HCT116 (cell line): ENCODE data around the gene SQSTM1. TPM values are rescaled to one million over a fixed set of nuclear protein-coding genes. Genes with fewer than 3 reads are reported as not detected.

Experiments used
- ATAC-seq: fragments of 200-7000 bp; cut with Tn5 transposase; 2 replicates; pipeline ENCODE4 v1.9.1; 2020; ENCODE audit warnings: mild to moderate bottlenecking, moderate library complexity
- BruUV-seq: library from RNA; stranded (reverse); fragments of 400-500 nt; replicated peaks from 2 replicates; lab custom pipeline; 2021; lab: Mats Ljungman, UMichigan
- CTCF ChIA-PET: fragments of 300-600 bp; sonication (Branson Sonifier 250); formaldehyde crosslinking; loops from one replicate; lab custom pipeline; 2021; ENCODE audit warnings: antibody characterized with exemption; lab: Charles Lee
- POLR2A ChIA-PET: fragments of 300-600, 350-600 bp; sonication (Branson Sonifier 250); formaldehyde crosslinking; loops from one replicate; lab custom pipeline; 2021; ENCODE audit warnings: antibody characterized with exemption; lab: Charles Lee
- RAD21 ChIA-PET, 2 experiments: fragments of 300-600 bp; sonication (Branson Sonifier 250); formaldehyde crosslinking; loops; one replicate each; lab custom pipeline; 2023; ENCODE audit warnings: low total read pairs in 2 of 2; ENCODE audit not compliant: uncharacterized antibody in 2 of 2, unreplicated experiment in 2 of 2, low non-redundant PET in 1 of 2; lab: Charles Lee
- DNase-seq: peaks from one replicate; pipeline ENCODE4 v3.0.0-alpha.2; 2010; ENCODE audit warnings: low read depth, low spot score
- H2AFZ ChIP-seq: fragments of 200-600 bp; shearing (Covaris generic), sonication (generic); 2 replicates; pipeline ENCODE4 v1.6.1; 2017; ENCODE audit warnings: low read depth, mixed run types, mixed read lengths, antibody characterized with exemption, low read length; ENCODE audit not compliant: poor library complexity, severe bottlenecking
- H3K27ac ChIP-seq: 2 replicates; pipeline ENCODE4 v1.5.1; 2012; ENCODE audit warnings: low read depth, low read length
- H3K27me3 ChIP-seq: fragments of 200-600 bp; sonication (generic); 2 replicates; pipeline ENCODE4 v1.6.1; 2016; ENCODE audit warnings: mixed run types, low read length, mixed read lengths; ENCODE audit not compliant: insufficient read depth
- H3K36me3 ChIP-seq, 2 experiments: fragments of 200-500 bp in 1 of 2; fragments of 200-600 bp in 1 of 2; sonication (Bioruptor generic) in 1 of 2; sonication (generic) in 1 of 2; 2 replicates each; pipeline versions ENCODE4 v1.5.1 to v1.6.1; 2014 to 2016; ENCODE audit warnings: low read length in 2 of 2, inconsistent platforms in 1 of 2, mixed read lengths in 1 of 2, mixed run types in 1 of 2; ENCODE audit not compliant: insufficient read depth in 2 of 2, control insufficient read depth in 1 of 2
- H3K4me1 ChIP-seq, 2 experiments: fragments of 200-600 bp in 1 of 2; sonication (generic) in 1 of 2; 2 replicates each; pipeline versions ENCODE4 v1.5.1 to v1.6.1; 2012 to 2017; ENCODE audit warnings: low read length in 2 of 2, inconsistent platforms in 1 of 2, mild to moderate bottlenecking in 1 of 2, mixed read lengths in 1 of 2, mixed run types in 1 of 2, moderate library complexity in 1 of 2; ENCODE audit not compliant: insufficient read depth in 2 of 2, control insufficient read depth in 1 of 2
- H3K4me2 ChIP-seq: fragments of 200-600 bp; sonication (generic); 2 replicates; pipeline ENCODE4 v1.6.1; 2017; ENCODE audit warnings: mixed run types, low read length, mixed read lengths
- H3K4me3 ChIP-seq, 2 experiments: fragments of 200-600 bp in 1 of 2; sonication (generic) in 1 of 2; replicated peaks in 1 of 2; 2 replicates each; pipeline ENCODE4 v1.5.1; 2011 to 2016; ENCODE audit warnings: low read length in 2 of 2, control low read depth in 1 of 2, low read depth in 1 of 2, mild to moderate bottlenecking in 1 of 2, mixed read lengths in 1 of 2, mixed run types in 1 of 2
- H3K79me2 ChIP-seq: fragments of 200-600 bp; sonication (generic); 2 replicates; pipeline ENCODE4 v1.6.1; 2017; ENCODE audit warnings: mild to moderate bottlenecking, mixed run types, low read length, moderate library complexity, mixed read lengths; ENCODE audit not compliant: insufficient read depth
- H3K9ac ChIP-seq: fragments of 200-600 bp; sonication (generic); 2 replicates; pipeline ENCODE4 v1.6.1; 2016; ENCODE audit warnings: low read length, mixed read lengths
- H3K9me2 ChIP-seq: fragments of 200-600 bp; sonication (generic), shearing (Covaris generic); 2 replicates; pipeline ENCODE4 v1.6.1; 2017; ENCODE audit warnings: mixed run types, mild to moderate bottlenecking, moderate library complexity; ENCODE audit not compliant: insufficient read depth
- H3K9me3 ChIP-seq, 2 experiments: fragments of 200-500 bp in 1 of 2; fragments of 200-600 bp in 1 of 2; sonication (Bioruptor generic) in 1 of 2; sonication (generic) in 1 of 2; 2 replicates each; pipeline ENCODE4 v1.6.1; 2014 to 2017; ENCODE audit warnings: low read length in 2 of 2, mixed read lengths in 2 of 2, inconsistent platforms in 1 of 2, low read depth in 1 of 2, mild to moderate bottlenecking in 1 of 2, mixed run types in 1 of 2, moderate library complexity in 1 of 2; ENCODE audit not compliant: control insufficient read depth in 1 of 2, insufficient read depth in 1 of 2
- H4K20me1 ChIP-seq: fragments of 200-600 bp; sonication (generic), shearing (Covaris generic); 2 replicates; pipeline ENCODE4 v1.6.1; 2017; ENCODE audit warnings: mixed run types, mild to moderate bottlenecking, moderate library complexity; ENCODE audit not compliant: insufficient read depth
- CBX3 ChIP-seq: IDR thresholded peaks from 2 replicates; pipeline ENCODE4 v1.6.1; 2012; ENCODE audit warnings: low read depth
- CEBPB ChIP-seq: IDR thresholded peaks from 2 replicates; pipeline ENCODE4 v1.6.1; 2012; ENCODE audit warnings: low read depth
- EGR1 ChIP-seq: IDR thresholded peaks from 2 replicates; pipeline ENCODE4 v1.6.1; 2012; ENCODE audit warnings: low read depth
- FOSL1 ChIP-seq: IDR thresholded peaks from 2 replicates; pipeline ENCODE4 v1.6.1; 2012; ENCODE audit warnings: low read depth
- JUND ChIP-seq: IDR thresholded peaks from 2 replicates; pipeline ENCODE4 v1.6.1; 2012
- POLR2A ChIP-seq: IDR thresholded peaks from 2 replicates; pipeline ENCODE4 v1.7.0; 2011; ENCODE audit warnings: borderline replicate concordance; ENCODE audit not compliant: insufficient read depth, insufficient read length; ENCODE audit errors: extremely low read depth
- RAD21 ChIP-seq: IDR thresholded peaks from 2 replicates; pipeline ENCODE4 v1.6.1; 2012; ENCODE audit warnings: low read depth, mild to moderate bottlenecking
- SP1 ChIP-seq: IDR thresholded peaks from 2 replicates; pipeline ENCODE4 v1.6.1; 2012; ENCODE audit warnings: low read depth
- SRF ChIP-seq: IDR thresholded peaks from 2 replicates; pipeline ENCODE4 v1.6.1; 2012; ENCODE audit warnings: low read depth
- YY1 ChIP-seq: IDR thresholded peaks from 2 replicates; pipeline ENCODE4 v1.6.1; 2011; ENCODE audit warnings: low read length, low read depth, moderate library complexity, mild to moderate bottlenecking; ENCODE audit not compliant: insufficient replicate concordance; ENCODE audit errors: extremely low read depth
- intact Hi-C: fragments of 100-400 bp; cut with micrococcal nuclease; formaldehyde crosslinking; loops from 2 replicates; pipeline ENCODE4 v1.10.0; 2022
- total RNA-seq: library from RNA; stranded (reverse); gene quantifications from one replicate; pipeline ENCODE4 v1.2.1, GENCODE V29; 2021; ENCODE audit not compliant: unreplicated experiment
- TF ChIP-seq, protein P1 (sequence below): IDR thresholded peaks from 2 replicates; pipeline ENCODE4 v1.6.1; 2011; ENCODE audit warnings: mild to moderate bottlenecking, low read length, moderate library complexity; ENCODE audit not compliant: insufficient replicate concordance; ENCODE audit errors: extremely low read depth
- TF ChIP-seq, protein P2 (sequence below), 3 experiments: fragments of 200-600 bp in 1 of 3; sonication (generic) in 1 of 3; IDR thresholded peaks in 2 of 3; conservative IDR thresholded peaks in 1 of 3; 2 replicates each; pipeline ENCODE4 v1.5.1; 2012 to 2017; ENCODE audit warnings: low read depth in 2 of 3, low read length in 2 of 3, antibody characterized with exemption in 1 of 3, borderline replicate concordance in 1 of 3, control low read depth in 1 of 3, mild to moderate bottlenecking in 1 of 3, mixed read lengths in 1 of 3, mixed run types in 1 of 3, moderate library complexity in 1 of 3; ENCODE audit not compliant: insufficient read depth in 1 of 3
- TF ChIP-seq, protein P3 (sequence below): IDR thresholded peaks from 2 replicates; pipeline ENCODE4 v1.6.1; 2012; ENCODE audit warnings: low read depth
- TF ChIP-seq, protein P4 (sequence below): IDR thresholded peaks from 2 replicates; pipeline ENCODE4 v1.6.1; 2012
- TF ChIP-seq, protein P5 (sequence below): IDR thresholded peaks from 2 replicates; pipeline ENCODE4 v1.6.1; 2012

The SQSTM1 gene
- total RNA-seq, 1 experiment from 2014 or later, result 299 TPM

GRCh38 chr5:179852993-179853547 is 32.4 kb downstream of the SQSTM1 start:
- Histone ChIP-seq H3K9me2 (no peaks in the 10 kb centered on the region), H3K4me3 (no peak overlapping the region), H3K27ac (no peak overlapping the region), H3K4me2 (no peak overlapping the region), H3K9me3 (no peaks in the 10 kb centered on the region), H3K4me1 (peaks cover 2 to 5% of the 10 kb centered on the region in 2 experiments; a peak in 1 of 4 replicates), H4K20me1 (no peaks in the 10 kb centered on the region), H3K79me2 (peaks cover 38% of the 10 kb centered on the region), H2AFZ (no peak overlapping the region), H3K27me3 (no peaks in the 10 kb centered on the region), H3K9ac (no peak overlapping the region), H3K36me3 (peaks cover 23 to 25% of the 10 kb centered on the region in 2 experiments)
- no peak for ATAC-seq
- no TSS peak for BruUV-seq
- TF ChIP-seq, protein P1, sequence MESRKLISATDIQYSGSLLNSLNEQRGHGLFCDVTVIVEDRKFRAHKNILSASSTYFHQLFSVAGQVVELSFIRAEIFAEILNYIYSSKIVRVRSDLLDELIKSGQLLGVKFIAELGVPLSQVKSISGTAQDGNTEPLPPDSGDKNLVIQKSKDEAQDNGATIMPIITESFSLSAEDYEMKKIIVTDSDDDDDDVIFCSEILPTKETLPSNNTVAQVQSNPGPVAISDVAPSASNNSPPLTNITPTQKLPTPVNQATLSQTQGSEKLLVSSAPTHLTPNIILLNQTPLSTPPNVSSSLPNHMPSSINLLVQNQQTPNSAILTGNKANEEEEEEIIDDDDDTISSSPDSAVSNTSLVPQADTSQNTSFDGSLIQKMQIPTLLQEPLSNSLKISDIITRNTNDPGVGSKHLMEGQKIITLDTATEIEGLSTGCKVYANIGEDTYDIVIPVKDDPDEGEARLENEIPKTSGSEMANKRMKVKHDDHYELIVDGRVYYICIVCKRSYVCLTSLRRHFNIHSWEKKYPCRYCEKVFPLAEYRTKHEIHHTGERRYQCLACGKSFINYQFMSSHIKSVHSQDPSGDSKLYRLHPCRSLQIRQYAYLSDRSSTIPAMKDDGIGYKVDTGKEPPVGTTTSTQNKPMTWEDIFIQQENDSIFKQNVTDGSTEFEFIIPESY, result no peak
- TF ChIP-seq CEBPB, result no peak
- TF ChIP-seq, protein P2, sequence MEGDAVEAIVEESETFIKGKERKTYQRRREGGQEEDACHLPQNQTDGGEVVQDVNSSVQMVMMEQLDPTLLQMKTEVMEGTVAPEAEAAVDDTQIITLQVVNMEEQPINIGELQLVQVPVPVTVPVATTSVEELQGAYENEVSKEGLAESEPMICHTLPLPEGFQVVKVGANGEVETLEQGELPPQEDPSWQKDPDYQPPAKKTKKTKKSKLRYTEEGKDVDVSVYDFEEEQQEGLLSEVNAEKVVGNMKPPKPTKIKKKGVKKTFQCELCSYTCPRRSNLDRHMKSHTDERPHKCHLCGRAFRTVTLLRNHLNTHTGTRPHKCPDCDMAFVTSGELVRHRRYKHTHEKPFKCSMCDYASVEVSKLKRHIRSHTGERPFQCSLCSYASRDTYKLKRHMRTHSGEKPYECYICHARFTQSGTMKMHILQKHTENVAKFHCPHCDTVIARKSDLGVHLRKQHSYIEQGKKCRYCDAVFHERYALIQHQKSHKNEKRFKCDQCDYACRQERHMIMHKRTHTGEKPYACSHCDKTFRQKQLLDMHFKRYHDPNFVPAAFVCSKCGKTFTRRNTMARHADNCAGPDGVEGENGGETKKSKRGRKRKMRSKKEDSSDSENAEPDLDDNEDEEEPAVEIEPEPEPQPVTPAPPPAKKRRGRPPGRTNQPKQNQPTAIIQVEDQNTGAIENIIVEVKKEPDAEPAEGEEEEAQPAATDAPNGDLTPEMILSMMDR (IDR thresholded peaks at IDR 0.05 in 2 of 3, conservative IDR thresholded peaks at IDR 0.05 in 1 of 3; ENCODE audit: borderline replicate concordance in 1 of 3, insufficient read depth in 1 of 3, low read depth in 2 of 3, low read length in 2 of 3), result no peak
- TF ChIP-seq, protein P3, sequence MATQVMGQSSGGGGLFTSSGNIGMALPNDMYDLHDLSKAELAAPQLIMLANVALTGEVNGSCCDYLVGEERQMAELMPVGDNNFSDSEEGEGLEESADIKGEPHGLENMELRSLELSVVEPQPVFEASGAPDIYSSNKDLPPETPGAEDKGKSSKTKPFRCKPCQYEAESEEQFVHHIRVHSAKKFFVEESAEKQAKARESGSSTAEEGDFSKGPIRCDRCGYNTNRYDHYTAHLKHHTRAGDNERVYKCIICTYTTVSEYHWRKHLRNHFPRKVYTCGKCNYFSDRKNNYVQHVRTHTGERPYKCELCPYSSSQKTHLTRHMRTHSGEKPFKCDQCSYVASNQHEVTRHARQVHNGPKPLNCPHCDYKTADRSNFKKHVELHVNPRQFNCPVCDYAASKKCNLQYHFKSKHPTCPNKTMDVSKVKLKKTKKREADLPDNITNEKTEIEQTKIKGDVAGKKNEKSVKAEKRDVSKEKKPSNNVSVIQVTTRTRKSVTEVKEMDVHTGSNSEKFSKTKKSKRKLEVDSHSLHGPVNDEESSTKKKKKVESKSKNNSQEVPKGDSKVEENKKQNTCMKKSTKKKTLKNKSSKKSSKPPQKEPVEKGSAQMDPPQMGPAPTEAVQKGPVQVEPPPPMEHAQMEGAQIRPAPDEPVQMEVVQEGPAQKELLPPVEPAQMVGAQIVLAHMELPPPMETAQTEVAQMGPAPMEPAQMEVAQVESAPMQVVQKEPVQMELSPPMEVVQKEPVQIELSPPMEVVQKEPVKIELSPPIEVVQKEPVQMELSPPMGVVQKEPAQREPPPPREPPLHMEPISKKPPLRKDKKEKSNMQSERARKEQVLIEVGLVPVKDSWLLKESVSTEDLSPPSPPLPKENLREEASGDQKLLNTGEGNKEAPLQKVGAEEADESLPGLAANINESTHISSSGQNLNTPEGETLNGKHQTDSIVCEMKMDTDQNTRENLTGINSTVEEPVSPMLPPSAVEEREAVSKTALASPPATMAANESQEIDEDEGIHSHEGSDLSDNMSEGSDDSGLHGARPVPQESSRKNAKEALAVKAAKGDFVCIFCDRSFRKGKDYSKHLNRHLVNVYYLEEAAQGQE, result no peak
- TF ChIP-seq YY1, result no peak
- TF ChIP-seq RAD21, result no peak
- no peak for TF ChIP-seq FOSL1
- TF ChIP-seq SRF, result no peak
- TF ChIP-seq, protein P4, sequence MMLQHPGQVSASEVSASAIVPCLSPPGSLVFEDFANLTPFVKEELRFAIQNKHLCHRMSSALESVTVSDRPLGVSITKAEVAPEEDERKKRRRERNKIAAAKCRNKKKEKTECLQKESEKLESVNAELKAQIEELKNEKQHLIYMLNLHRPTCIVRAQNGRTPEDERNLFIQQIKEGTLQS, result no peak
- TF ChIP-seq EGR1, result no peak
- TF ChIP-seq, protein P5, sequence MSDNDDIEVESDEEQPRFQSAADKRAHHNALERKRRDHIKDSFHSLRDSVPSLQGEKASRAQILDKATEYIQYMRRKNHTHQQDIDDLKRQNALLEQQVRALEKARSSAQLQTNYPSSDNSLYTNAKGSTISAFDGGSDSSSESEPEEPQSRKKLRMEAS, result no peak
- no peak for TF ChIP-seq JUND
- no peak for TF ChIP-seq POLR2A
- TF ChIP-seq CBX3, result no peak
- no peak for TF ChIP-seq SP1
- ChIA-PET CTCF (no interaction called here), RAD21 (no interaction called here), POLR2A (no interaction called here)
- intact Hi-C loops, result no loop called here
- DNase-seq, result no peak
